IMR-90 (cell line): Measurements from ENCODE around the gene LRP1B. TPM values are rescaled to one million over a fixed set of nuclear protein-coding genes. Genes with fewer than 3 reads are reported as not detected.
A peak's percentile ranks its signal among the peaks of the same experiment; 100 is the strongest.

ENCODE experiments used
- ATAC-seq: fragments of 200-7000 bp; cut with Tn5 transposase; 2 replicates; pipeline ENCODE4 v1.9.1; 2020; ENCODE audit warnings: low read depth, mild to moderate bottlenecking, moderate library complexity
- BruUV-seq: library from RNA; stranded (reverse); fragments of 400-500 nt; replicated peaks from 2 replicates; lab custom pipeline; 2021; lab: Mats Ljungman, UMichigan
- CTCF ChIA-PET: fragments of 300-600 bp; formaldehyde crosslinking; extraction: SDS; loops from one replicate; lab custom pipeline; 2021; ENCODE audit warnings: antibody characterized with exemption; lab: Yijun Ruan, JAX
- POLR2A ChIA-PET: fragments of 300-600 bp; sonication (Branson Sonifier 250); formaldehyde crosslinking; loops from one replicate; lab custom pipeline; 2022; ENCODE audit warnings: antibody characterized with exemption; ENCODE audit not compliant: unreplicated experiment; lab: Charles Lee
- DNase-seq: peaks from one replicate; pipeline ENCODE4 v3.0.0; 2013
- H2AFZ ChIP-seq: replicated peaks from 2 replicates; pipeline ENCODE3; 2013; ENCODE audit warnings: low read length, mild to moderate bottlenecking; ENCODE audit not compliant: poor library complexity
- H2AK5ac ChIP-seq: 2 replicates; pipeline ENCODE4 v1.6.1; 2013; ENCODE audit warnings: low read depth, low read length, inconsistent platforms
- H2AK9ac ChIP-seq: replicated peaks from 2 replicates; pipeline ENCODE3; 2013; ENCODE audit warnings: mild to moderate bottlenecking, low read depth, low read length, moderate library complexity; ENCODE audit not compliant: poor library complexity
- H2BK120ac ChIP-seq: 2 replicates; pipeline ENCODE4 v1.6.1; 2013; ENCODE audit warnings: low read depth, low read length, inconsistent platforms
- H2BK15ac ChIP-seq: 3 replicates; pipeline ENCODE4 v1.6.1; 2013; ENCODE audit warnings: low read depth, low read length, inconsistent platforms
- H2BK20ac ChIP-seq: 2 replicates; pipeline ENCODE4 v1.6.1; 2013; ENCODE audit warnings: low read depth, mild to moderate bottlenecking, inconsistent platforms, low read length, moderate library complexity
- H2BK5ac ChIP-seq: 2 replicates; pipeline ENCODE4 v1.6.1; 2013; ENCODE audit warnings: mild to moderate bottlenecking, low read depth, low read length, inconsistent platforms; ENCODE audit not compliant: poor library complexity, severe bottlenecking
- H3K14ac ChIP-seq: replicated peaks from 2 replicates; pipeline ENCODE4 v1.6.1; 2013; ENCODE audit warnings: low read depth, low read length, inconsistent platforms
- H3K18ac ChIP-seq: 2 replicates; pipeline ENCODE4 v1.6.1; 2013; ENCODE audit warnings: low read depth, low read length, control low read depth
- H3K23ac ChIP-seq: 2 replicates; pipeline ENCODE4 v1.6.1; 2013; ENCODE audit warnings: low read depth, low read length, inconsistent platforms
- H3K27ac ChIP-seq: 2 replicates; pipeline ENCODE4 v1.5.1; 2013; ENCODE audit warnings: mild to moderate bottlenecking, control low read depth, low read length; ENCODE audit not compliant: insufficient read depth
- H3K27me3 ChIP-seq: 2 replicates; pipeline ENCODE4 v1.6.1; 2013; ENCODE audit warnings: low read length; ENCODE audit not compliant: control insufficient read depth, insufficient read depth
- H3K36me3 ChIP-seq: 2 replicates; pipeline ENCODE4 v1.6.1; 2013; ENCODE audit warnings: low read length, mixed read lengths; ENCODE audit not compliant: control insufficient read depth, insufficient read depth
- H3K4ac ChIP-seq: 2 replicates; pipeline ENCODE4 v1.6.1; 2013; ENCODE audit warnings: low read depth, low read length, inconsistent platforms
- H3K4me1 ChIP-seq: 2 replicates; pipeline ENCODE4 v1.6.1; 2013; ENCODE audit warnings: low read length, mixed read lengths; ENCODE audit not compliant: control insufficient read depth, insufficient read depth
- H3K4me2 ChIP-seq: 2 replicates; pipeline ENCODE4 v1.6.1; 2013; ENCODE audit warnings: low read depth, mild to moderate bottlenecking, control low read depth, low read length, moderate library complexity
- H3K4me3 ChIP-seq: 2 replicates; pipeline ENCODE4 v1.5.1; 2013; ENCODE audit warnings: low read depth, mild to moderate bottlenecking, control low read depth, low read length, moderate library complexity; ENCODE audit not compliant: insufficient read depth
- H3K56ac ChIP-seq: 2 replicates; pipeline ENCODE4 v1.6.1; 2013; ENCODE audit warnings: low read length, inconsistent platforms; ENCODE audit not compliant: insufficient read depth; ENCODE audit errors: extremely low read depth
- H3K79me1 ChIP-seq, 2 experiments: 2 replicates each; pipeline ENCODE4 v1.6.1; 2013; ENCODE audit warnings: low read length in 2 of 2, inconsistent platforms in 1 of 2, low read depth in 1 of 2
- H3K9ac ChIP-seq: 2 replicates; pipeline ENCODE4 v1.6.1; 2013; ENCODE audit warnings: low read depth, low read length, control low read depth
- H3K9me1 ChIP-seq: 2 replicates; pipeline ENCODE4 v1.6.1; 2013; ENCODE audit warnings: low read length, inconsistent platforms; ENCODE audit not compliant: insufficient read depth
- H3K9me3 ChIP-seq: 2 replicates; pipeline ENCODE4 v1.6.1; 2013; ENCODE audit warnings: low read length; ENCODE audit not compliant: control insufficient read depth, insufficient read depth
- H4K20me1 ChIP-seq: 2 replicates; pipeline ENCODE4 v1.6.1; 2013; ENCODE audit warnings: low read length, inconsistent platforms; ENCODE audit not compliant: insufficient read depth
- H4K5ac ChIP-seq: 2 replicates; pipeline ENCODE4 v1.6.1; 2013; ENCODE audit warnings: mild to moderate bottlenecking, low read depth, low read length, control low read depth
- H4K8ac ChIP-seq, 2 experiments: 2 replicates each; pipeline ENCODE4 v1.6.1; 2013; ENCODE audit warnings: low read depth in 2 of 2, low read length in 2 of 2, control low read depth in 1 of 2, inconsistent platforms in 1 of 2
- H4K91ac ChIP-seq: 2 replicates; pipeline ENCODE4 v1.6.1; 2013; ENCODE audit warnings: low read depth, low read length, inconsistent platforms; ENCODE audit not compliant: insufficient read depth
- CHD1 ChIP-seq: IDR thresholded peaks from 2 replicates; pipeline ENCODE4 v1.6.1; 2012; ENCODE audit warnings: low read depth, low read length, improper control_type of control experiment
- FOS ChIP-seq: fragments of 150-350 bp; IDR thresholded peaks from 2 replicates; pipeline ENCODE4 v1.6.1; 2016; ENCODE audit warnings: low read depth, low read length
- MAFK ChIP-seq: IDR thresholded peaks from 2 replicates; pipeline ENCODE4 v1.6.1; 2012; ENCODE audit warnings: low read depth, low read length, improper control_type of control experiment
- RAD21 ChIP-seq: IDR thresholded peaks from 2 replicates; pipeline ENCODE4 v1.6.1; 2012; ENCODE audit warnings: low read length, improper control_type of control experiment
- WGBS, 2 experiments: methylation state at CpG; one replicate each; pipeline versions ENCODE4 v1.1.5 to v1.1.7; 2013; ENCODE audit warnings: missing lambda C conversion rate in 2 of 2; ENCODE audit not compliant: insufficient read length in 1 of 2; ENCODE audit errors: extremely low coverage in 2 of 2; 5-methylcytosine and 5-hydroxymethylcytosine counted together
- dilution Hi-C: fragments of 300-500 bp; cut with HindIII; formaldehyde crosslinking; loops from one replicate; pipeline ENCODE4 v1.14.3; 2018; ENCODE audit warnings: low sequenced_read_pairs; ENCODE audit not compliant: unreplicated experiment
- in situ Hi-C: fragments of 300-500 bp; cut with MboI; formaldehyde crosslinking; loops from 3 replicates; pipeline ENCODE4 v1.14.3; 2019; ENCODE audit warnings: low sequenced_read_pairs, inconsistent platforms, mixed read lengths
- intact Hi-C: fragments of 100-400 bp; cut with micrococcal nuclease; formaldehyde crosslinking; loops from 2 replicates; pipeline ENCODE4 v1.10.0; 2022
- polyA plus RNA-seq, 3 experiments: library from polyadenylated mRNA; depleted of rRNA; stranded (reverse); fragments of >200 nt; gene quantifications; 2 replicates each; pipeline ENCODE4 v1.2.3, GENCODE V29; 2012; ENCODE audit warnings: low replicate concordance in 1 of 3
- total RNA-seq: library from RNA; depleted of rRNA; stranded (reverse); fragments of >200 nt; gene quantifications from 2 replicates; pipeline ENCODE4 v1.2.3, GENCODE V29; 2012
- TF ChIP-seq, protein P1 (sequence below): fragments of 150-350 bp; IDR thresholded peaks from 2 replicates; pipeline ENCODE4 v1.6.1; 2017; ENCODE audit warnings: mild to moderate bottlenecking, antibody characterized with exemption, low read length, low read depth

Gene LRP1B
- total and polyA plus RNA-seq, 2 of the 4 experiments (the other 2 are of a cell fraction): under 0.01 to 0.02 TPM

DNA sequence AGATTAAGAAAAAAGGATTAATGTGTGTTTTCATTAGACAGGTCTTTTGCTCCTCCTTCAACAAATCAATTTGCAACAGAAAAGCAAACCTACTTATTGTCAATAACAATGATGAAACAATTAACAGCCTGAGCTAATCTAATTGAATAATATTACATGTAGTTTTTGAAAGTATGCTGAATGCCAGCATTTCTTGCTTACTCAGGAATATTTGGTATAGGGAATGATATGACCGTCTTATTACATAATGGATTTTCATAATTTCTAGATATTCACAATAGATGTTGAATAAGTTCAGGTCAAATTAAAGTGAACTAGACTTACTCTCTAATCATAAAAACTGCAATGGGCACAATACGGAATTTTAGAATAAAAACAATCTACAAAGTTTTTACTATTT lies 1856.9 kb downstream of the LRP1B start:
- dilution Hi-C loops: no loop called here
- no CpG with 5 or more reads among the region's 2 CpGs for WGBS, 2 experiments
- no peak overlapping the region for H3K27ac ChIP-seq

More for the DNA sequence above, 1856.9 kb downstream of the LRP1B start:
- H3K9ac ChIP-seq: no peak overlapping the region
- no TSS peak for BruUV-seq
- H2BK20ac ChIP-seq: no peak overlapping the region
- H2AK9ac ChIP-seq: no peak overlapping the region
- no peaks in the 10 kb centered on the region for H4K20me1 ChIP-seq
- H3K79me1 ChIP-seq: no peaks in the 10 kb centered on the region
- ATAC-seq (no peak), DNase-seq (no peak)
- H2BK15ac ChIP-seq: no peak overlapping the region
- intact Hi-C loops: no loop called here
- ChIA-PET POLR2A (no interaction called here), CTCF (no interaction called here)
- H3K9me1 ChIP-seq: no peaks in the 10 kb centered on the region
- H3K4ac ChIP-seq: no peak overlapping the region
- no peak overlapping the region for H3K18ac ChIP-seq
- H3K23ac ChIP-seq: no peak overlapping the region
- H4K5ac ChIP-seq: no peak overlapping the region
- no peak for TF ChIP-seq CHD1
- TF ChIP-seq MAFK: peak; percentile 23; the same call in 1 of the 2 replicates
- TF ChIP-seq, protein P1, sequence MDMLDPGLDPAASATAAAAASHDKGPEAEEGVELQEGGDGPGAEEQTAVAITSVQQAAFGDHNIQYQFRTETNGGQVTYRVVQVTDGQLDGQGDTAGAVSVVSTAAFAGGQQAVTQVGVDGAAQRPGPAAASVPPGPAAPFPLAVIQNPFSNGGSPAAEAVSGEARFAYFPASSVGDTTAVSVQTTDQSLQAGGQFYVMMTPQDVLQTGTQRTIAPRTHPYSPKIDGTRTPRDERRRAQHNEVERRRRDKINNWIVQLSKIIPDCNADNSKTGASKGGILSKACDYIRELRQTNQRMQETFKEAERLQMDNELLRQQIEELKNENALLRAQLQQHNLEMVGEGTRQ: no peak
- no peak for TF ChIP-seq RAD21
- no peak for TF ChIP-seq FOS
- in situ Hi-C loops: no loop called here
- no peak overlapping the region for H4K8ac ChIP-seq
- H4K91ac ChIP-seq: no peak overlapping the region
- H3K36me3 ChIP-seq: no peaks in the 10 kb centered on the region
- H3K4me1 ChIP-seq: no peaks in the 10 kb centered on the region
- H3K9me3 ChIP-seq: no peaks in the 10 kb centered on the region
- no peak overlapping the region for H3K56ac ChIP-seq
- no peak overlapping the region for H2BK5ac ChIP-seq
- H3K4me2 ChIP-seq: no peak overlapping the region
- H3K14ac ChIP-seq: no peak overlapping the region
- no peak overlapping the region for H2AK5ac ChIP-seq
- no peak overlapping the region for H2BK120ac ChIP-seq
- H2AFZ ChIP-seq: no peak overlapping the region
- no peak overlapping the region for H3K4me3 ChIP-seq
- H3K27me3 ChIP-seq: no peaks in the 10 kb centered on the region
